ENCODE data around the gene RBMS1. TPM values are rescaled to one million over a fixed set of nuclear protein-coding genes. Genes with fewer than 3 reads are reported as not detected.
"Not testable (repeated sequence)": the region's sequence is repeated elsewhere in the genome, so short reads cannot be mapped to it uniquely, and the experiment has no call there.

Gene RBMS1
- total RNA-seq, 4 donors from 2014 or later, result 68.1 to 83.4 (median 72.5) TPM

DNA sequence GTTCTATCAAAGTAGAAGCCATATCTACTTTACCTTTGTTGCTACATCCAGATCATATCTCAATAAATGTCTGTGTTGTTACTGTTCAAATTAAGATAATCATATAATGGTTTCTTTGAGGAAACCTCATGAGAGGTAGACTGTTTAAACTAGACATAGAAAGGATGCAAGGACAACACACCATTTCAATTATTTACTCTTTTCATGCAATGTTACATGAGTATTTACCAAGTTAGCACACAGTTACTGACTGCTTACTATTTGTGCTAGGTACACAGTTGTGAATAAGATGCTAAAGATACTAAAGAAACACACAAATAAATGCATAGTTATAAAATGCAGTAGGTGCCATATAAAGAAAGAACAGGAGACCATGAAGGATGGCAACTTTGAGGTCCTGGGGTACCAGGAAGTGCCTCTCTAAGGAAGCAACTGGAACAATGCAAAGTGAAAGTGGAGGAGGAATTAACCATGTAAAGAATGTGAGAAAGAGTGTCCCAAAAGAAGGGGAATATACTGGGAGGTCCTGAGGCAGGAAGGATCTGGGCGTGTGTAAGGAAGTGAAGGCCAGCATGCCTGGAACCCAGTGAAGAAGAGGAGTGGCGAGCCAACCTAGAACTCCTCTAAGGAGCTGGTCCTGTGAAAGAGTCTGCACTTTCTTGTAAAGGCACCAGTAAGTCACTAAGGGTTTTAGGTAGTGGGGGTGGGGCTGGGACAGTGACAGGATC lies 39.4 kb downstream of the RBMS1 start:
- 75 to 79% methylated on average over 2 of the region's 2 CpGs for WGBS, 2 donors
- Histone ChIP-seq H3K9me3 (no peaks in the 10 kb centered on the region), H3K4me3 (no peak overlapping the region), H3K27ac (no peak overlapping the region), H3K36me3 (no peaks in the 10 kb centered on the region), H3K4me1 (peaks cover 0 to 60% (median 0%) of the 10 kb centered on the region in 4 donors), H3K27me3 (no peaks in the 10 kb centered on the region)
- TF ChIP-seq, protein P1, sequence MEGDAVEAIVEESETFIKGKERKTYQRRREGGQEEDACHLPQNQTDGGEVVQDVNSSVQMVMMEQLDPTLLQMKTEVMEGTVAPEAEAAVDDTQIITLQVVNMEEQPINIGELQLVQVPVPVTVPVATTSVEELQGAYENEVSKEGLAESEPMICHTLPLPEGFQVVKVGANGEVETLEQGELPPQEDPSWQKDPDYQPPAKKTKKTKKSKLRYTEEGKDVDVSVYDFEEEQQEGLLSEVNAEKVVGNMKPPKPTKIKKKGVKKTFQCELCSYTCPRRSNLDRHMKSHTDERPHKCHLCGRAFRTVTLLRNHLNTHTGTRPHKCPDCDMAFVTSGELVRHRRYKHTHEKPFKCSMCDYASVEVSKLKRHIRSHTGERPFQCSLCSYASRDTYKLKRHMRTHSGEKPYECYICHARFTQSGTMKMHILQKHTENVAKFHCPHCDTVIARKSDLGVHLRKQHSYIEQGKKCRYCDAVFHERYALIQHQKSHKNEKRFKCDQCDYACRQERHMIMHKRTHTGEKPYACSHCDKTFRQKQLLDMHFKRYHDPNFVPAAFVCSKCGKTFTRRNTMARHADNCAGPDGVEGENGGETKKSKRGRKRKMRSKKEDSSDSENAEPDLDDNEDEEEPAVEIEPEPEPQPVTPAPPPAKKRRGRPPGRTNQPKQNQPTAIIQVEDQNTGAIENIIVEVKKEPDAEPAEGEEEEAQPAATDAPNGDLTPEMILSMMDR (IDR thresholded peaks at IDR 0.05), result no peak
- TF ChIP-seq EP300 (IDR thresholded peaks at IDR 0.05), result no peak
- TF ChIP-seq POLR2A (IDR thresholded peaks at IDR 0.05), result no peak
- DNase-seq (ENCODE audit: low spot score in 2 of 2), result no peak

DNA sequence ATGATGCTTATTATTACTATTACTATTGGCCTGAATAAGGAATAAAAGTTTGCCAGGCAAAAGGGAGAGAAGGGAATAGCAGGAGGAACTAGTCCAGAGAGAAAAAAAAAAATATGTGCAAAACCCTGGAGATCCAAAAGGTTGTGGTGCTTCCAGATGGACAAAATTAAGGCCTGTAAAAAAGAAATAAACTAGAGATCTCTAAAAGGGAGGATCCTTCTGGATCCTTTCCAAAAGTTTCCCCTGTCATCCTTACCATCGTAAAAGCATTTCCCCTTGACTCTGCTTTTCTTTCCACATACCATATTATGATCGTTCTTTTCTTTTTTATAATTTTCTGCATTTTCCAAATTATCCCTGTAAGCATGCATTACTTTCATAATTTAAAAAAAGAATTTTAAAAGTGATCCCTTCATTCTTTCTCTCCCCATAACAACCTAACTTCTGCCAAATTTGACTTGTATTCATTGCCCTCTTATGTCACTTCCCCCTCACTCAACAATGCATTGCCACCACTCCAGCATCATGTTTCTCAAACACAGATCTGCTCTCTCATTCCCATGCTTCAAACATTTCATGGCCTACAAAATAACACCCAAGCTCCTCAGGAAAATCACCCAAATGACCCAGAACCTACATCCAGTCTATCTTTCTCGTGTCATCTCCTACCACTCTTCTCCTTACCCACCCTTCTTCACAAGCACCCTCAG lies 40.3 kb downstream of the RBMS1 start:
- TF ChIP-seq POLR2A (IDR thresholded peaks at IDR 0.05) (no peak), EP300 (IDR thresholded peaks at IDR 0.05) (no peak)
- TF ChIP-seq, protein P1 (IDR thresholded peaks at IDR 0.05), result no peak
- no peak for DNase-seq (ENCODE audit: low spot score in 2 of 2)
- WGBS, 2 donors, result 59 to 65% methylated on average over 3 of the region's 3 CpGs
- no peak overlapping the region for H3K4me3 ChIP-seq
- H3K27ac ChIP-seq, result no peak overlapping the region
- no peaks in the 10 kb centered on the region for H3K36me3 ChIP-seq
- no peaks in the 10 kb centered on the region for H3K9me3 ChIP-seq
- H3K4me1 ChIP-seq, result peaks cover 0 to 59% (median 0%) of the 10 kb centered on the region in 4 donors
- no peaks in the 10 kb centered on the region for H3K27me3 ChIP-seq

DNA sequence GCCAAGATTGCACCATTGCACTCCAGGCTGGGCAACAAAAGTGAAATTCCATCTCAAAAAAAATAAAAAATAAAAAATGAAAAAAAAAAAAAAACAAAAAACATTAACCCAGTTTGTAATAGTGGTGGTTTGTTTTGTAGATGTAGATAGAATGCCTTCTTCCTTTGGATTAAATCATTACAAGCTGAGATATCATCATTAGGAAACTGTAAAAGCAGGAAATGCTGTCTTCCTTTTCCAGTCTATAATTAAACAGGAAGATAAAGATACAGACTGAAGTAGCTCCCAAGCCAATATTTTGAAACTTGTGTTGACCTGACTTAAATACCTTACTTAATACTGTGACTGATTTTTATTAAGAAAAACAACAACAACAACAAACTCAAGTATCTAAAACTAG lies 43.1 kb downstream of the RBMS1 start:
- H3K4me3 ChIP-seq, result no peak overlapping the region
- H3K27ac ChIP-seq, result no peak overlapping the region
- DNase-seq (ENCODE audit: low spot score in 2 of 2), result no peak
- TF ChIP-seq EP300 (IDR thresholded peaks at IDR 0.05) (no peak), POLR2A (IDR thresholded peaks at IDR 0.05) (no peak)
- TF ChIP-seq, protein P1 (IDR thresholded peaks at IDR 0.05), result no peak
- peaks cover 0 to 42% (median 0%) of the 10 kb centered on the region in 4 donors for H3K4me1 ChIP-seq
- no peaks in the 10 kb centered on the region for H3K36me3 ChIP-seq
- H3K9me3 ChIP-seq, result no peaks in the 10 kb centered on the region
- H3K27me3 ChIP-seq, result no peaks in the 10 kb centered on the region

DNA sequence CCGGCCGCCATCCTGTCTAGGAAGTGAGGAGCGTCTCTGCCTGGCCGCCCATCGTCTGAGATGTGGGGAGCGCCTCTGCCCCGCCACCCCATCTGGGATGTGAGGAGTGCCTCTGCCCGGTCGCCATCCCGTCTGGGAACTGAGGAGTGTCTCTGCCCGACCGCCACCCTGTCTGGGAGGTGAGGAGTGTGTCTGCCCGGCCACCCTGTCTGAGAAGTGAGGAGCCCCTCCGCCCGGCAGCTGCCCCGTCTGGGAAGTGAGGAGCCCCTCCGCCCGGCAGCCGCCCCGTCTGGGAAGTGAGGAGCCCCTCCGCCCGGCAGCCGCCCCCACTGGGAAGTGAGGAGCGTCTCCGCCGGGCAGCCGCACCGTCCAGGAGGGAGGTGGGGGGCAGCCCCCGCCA lies 44.8 kb downstream of the RBMS1 start:
- H3K27me3 ChIP-seq; H3K27ac ChIP-seq; H3K9me3 ChIP-seq; H3K36me3 ChIP-seq; H3K4me3 ChIP-seq; DNase-seq (ENCODE audit: low spot score in 2 of 2): not testable (repeated sequence)
- 88 to 90% methylated on average over 6 to 23 of the region's 29 CpGs for WGBS, 2 donors
- peaks cover 0 to 28% (median 0%) of the 10 kb centered on the region in 4 donors for H3K4me1 ChIP-seq

DNA sequence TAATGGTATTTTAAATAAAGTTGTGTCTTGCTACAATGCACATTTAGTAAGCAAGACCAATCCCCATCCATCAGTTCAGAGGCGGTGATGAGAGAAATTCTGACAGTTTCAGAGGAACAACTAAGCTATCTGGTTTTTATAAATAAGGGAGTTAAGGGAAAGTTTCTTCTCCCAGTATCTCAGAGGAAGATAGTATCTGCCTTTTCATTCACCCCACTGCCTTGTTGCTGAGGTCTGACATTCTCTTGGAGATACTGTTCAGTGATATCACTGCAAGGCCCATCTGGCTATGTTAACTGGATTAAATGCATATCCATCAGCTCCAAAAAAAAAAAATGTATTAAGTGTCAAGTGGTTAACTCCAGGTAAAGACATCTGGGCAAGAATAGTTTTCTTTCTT lies 47.9 kb downstream of the RBMS1 start:
- Histone ChIP-seq H3K27me3 (no peaks in the 10 kb centered on the region), H3K27ac (no peak overlapping the region), H3K4me3 (no peak overlapping the region), H3K36me3 (no peaks in the 10 kb centered on the region), H3K4me1 (peaks cover 0 to 9% (median 0%) of the 10 kb centered on the region in 4 donors), H3K9me3 (no peaks in the 10 kb centered on the region)
- DNase-seq (ENCODE audit: low spot score in 2 of 2), result no peak
- WGBS, 2 donors, result 90 to 100% methylated on average over 1 of the region's 1 CpG
- TF ChIP-seq POLR2A (IDR thresholded peaks at IDR 0.05), result no peak
- no peak for TF ChIP-seq EP300 (IDR thresholded peaks at IDR 0.05)
- TF ChIP-seq, protein P1 (IDR thresholded peaks at IDR 0.05), result no peak

Measured in tibial nerve (tissue), 4 donors.